H1 (cell line): Measurements from ENCODE around the gene RPL36A. TPM values are rescaled to one million over a fixed set of nuclear protein-coding genes. Genes with fewer than 3 reads are reported as not detected.

ENCODE experiments used
- EZH2 ChIP-seq: fragments of 200-600 bp; sonication (generic); IDR thresholded peaks from 2 replicates; pipeline ENCODE4 v1.7.1; 2012; ENCODE audit warnings: low read depth, mild to moderate bottlenecking, moderate library complexity, low read length, inconsistent platforms; ENCODE audit not compliant: severe bottlenecking
- polyA plus RNA-seq, 7 experiments: library from polyadenylated mRNA; depleted of rRNA in 3 of 7; stranded (reverse) in 5 of 7; unstranded in 2 of 7; fragments of >200 nt in 5 of 7; fragments of 200-250 nt in 2 of 7; gene quantifications; 1 replicate in 5 of 7; 2 replicates in 1 of 7; 4 replicates in 1 of 7; pipeline versions ENCODE4 v1.2.1 to v1.2.3, GENCODE V29; 2011 to 2013; ENCODE audit warnings: missing spikeins in 2 of 7, mixed read lengths in 2 of 7
- total RNA-seq: library from RNA; stranded (reverse); fragmentation: NEBNext Ultra II Directional; extraction: Animal tissue kit (Norgen Biotek cat#: 25700); gene quantifications from 2 replicates; pipeline ENCODE4 v1.2.1, GENCODE V29; 2021

Gene RPL36A
- total and polyA plus RNA-seq, 2 of the 8 experiments (the other 6 are each of a cell fraction or from before 2014, with no cell fraction given) = 271 to 1,587 TPM

DNA sequence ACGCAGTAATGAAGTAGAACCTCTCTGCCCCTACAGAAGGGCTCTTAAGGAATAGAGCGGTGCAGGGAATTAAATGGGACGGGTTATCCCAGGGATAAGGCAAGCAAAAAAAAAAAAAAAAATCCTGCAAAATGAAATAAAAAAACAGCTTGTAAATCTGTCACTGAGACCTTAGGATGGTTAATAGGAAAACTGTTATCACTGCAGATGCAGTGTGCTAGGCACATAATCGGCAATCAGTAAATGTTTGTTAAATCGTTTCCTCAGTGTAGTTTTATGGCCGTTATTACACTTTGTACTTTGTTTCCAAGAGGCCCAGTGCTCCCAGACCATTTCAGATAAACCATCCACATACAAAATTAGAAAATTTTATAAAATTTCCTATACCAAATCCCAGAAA is 18.2 kb downstream of the RPL36A start (continued):
- TF ChIP-seq EZH2 = no peak
